HK-2 (cell line): Measurements from ENCODE around the gene FAM193A.
A peak's percentile ranks its signal among the peaks of the same experiment; 100 is the strongest.
"Not testable (repeated sequence)": the region's sequence is repeated elsewhere in the genome, so short reads cannot be mapped to it uniquely, and the experiment has no call there.

Experiments used
- DNase-seq: peaks from one replicate; pipeline ENCODE4 v3.0.0-alpha.2; 2018; ENCODE audit not compliant: unreplicated experiment

The FAM193A gene

DNA sequence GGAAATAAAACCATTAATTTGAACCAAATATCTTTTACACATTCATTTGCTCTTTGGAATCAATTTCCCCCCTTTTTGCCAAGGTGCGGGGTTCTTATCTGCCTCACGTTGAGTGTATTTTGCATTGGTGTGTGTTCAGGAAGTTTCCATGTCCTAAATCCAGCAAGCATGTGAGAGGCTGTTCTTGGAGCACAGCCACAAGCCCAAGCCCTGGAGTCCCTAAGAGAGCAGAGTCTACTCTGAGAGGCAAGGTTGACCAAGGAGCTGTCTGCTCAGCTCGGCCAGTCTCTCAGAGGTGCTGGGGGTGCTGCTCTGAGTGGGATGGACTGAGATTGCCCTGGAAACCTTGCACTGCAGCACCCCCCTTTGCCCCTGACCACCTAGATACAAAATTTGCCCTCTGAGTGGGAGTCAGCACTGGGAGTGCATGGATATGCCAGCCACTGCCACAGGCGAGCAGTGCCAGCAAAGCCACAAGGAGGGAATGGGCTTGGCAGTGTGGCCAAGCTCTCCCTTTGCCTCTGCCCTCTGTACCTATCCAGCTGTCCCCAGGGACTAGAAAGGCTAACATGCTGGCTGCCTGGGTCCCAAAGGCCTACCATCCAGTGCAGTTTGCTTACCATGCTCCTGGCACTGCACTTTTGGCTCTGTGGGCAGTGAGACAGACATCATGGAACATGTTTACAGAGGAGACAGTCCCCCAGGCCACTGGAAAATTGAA, 20.5 kb upstream of the FAM193A start:
- DNase-seq = no peak

DNA sequence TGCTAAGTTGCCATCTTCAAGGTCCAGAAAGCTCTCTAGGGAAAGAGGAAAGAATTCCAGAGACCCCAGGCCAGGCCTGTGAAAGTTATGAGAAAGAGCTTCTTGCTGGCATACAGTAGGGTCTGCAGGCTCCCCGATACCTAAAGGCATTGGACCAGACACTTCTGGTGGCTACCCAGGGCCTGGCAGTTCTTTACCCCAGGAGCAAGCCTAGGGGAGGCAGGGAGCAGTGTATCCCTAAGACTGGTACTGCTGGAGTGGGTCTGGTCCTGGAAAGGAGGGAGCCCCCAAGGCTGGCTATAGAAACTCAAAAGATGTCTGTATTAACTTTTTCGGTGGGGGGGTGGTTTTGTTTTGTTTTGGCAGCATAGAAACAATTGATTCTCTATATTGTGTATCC, 19.8 kb upstream of the FAM193A start:
- no peak for DNase-seq

GRCh38 chr4:2526559-2526958, 9.9 kb upstream of the FAM193A start:
- no peak for DNase-seq

- no peak for DNase-seq
These were observed 1.5 kb upstream of the FAM193A start for GRCh38 chr4:2534904-2535375.

DNA sequence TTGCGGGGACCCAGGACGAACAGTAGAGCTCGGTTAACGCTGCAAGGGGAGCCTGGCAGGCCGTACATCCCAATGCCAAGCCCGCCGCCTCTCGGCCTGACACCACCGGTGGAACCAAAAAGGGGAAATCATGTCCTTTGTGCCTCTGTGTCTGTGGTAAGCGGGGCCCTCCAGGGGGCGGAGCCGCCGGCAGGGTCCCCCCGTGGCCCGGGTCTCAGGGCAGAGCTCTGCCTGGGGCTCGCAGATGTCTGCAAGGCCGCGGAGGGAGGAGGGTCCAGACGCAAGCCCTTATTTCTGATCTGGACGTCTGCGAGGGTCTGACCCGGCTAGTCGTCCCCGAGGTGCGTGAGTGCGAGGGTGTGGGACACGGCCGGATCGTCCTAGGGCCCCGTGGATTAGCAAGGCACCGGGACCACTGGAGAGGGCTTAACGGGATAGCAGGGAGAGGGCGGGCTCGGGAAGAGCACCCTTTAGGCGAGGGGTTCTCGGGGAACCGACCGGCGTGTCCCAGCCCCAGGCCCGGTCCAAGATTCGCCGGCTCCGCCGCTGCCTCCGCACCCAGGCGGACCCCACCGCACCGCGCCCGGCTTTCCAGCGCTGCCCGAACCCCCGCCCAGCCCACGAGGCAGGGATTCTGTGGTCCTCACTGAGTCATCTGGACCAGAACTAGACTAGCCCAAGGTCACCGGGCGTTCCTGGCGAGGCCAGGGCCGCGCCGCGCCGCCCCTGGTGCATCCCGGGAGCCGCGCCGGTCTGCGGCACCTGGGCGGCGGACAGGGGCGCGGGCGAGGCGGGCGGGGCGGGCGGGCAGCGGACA, 863 bp upstream of the FAM193A start:
- no peak for DNase-seq

- peak; percentile 63 for DNase-seq
These were observed 774 bp downstream of the FAM193A start for GRCh38 chr4:2537011-2537830.

DNA sequence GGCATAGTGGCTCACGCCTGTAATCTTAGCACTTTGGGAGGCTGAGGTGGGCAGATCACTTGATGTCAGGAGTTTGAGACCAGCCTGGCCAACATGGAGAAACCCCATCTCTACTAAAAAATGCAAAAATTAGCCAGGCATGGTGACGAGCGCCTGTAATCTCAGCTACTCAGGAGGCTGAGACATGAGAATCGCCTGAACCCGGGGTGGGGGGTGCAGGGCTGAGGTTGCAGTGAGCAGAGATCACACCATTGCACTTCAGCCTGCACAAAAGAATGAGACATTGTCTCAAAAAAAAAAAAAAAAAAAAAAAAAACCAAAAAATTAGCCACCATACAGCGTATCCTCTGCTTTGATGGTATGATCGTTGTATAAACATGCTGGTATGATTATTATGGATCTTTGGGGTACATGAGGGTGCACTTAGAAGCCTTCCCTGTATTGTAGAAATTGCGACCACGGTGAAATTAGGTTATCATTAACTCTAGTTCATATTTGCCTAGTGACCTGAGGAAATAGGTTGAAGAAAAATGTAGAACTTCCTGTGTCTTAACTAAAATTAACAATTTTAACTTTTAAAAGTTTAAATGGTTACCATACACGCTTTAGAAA, 7.2 kb downstream of the FAM193A start:
- not testable (repeated sequence) for DNase-seq

GRCh38 chr4:2545321-2546013, 9.0 kb downstream of the FAM193A start:
- DNase-seq = no peak

DNA sequence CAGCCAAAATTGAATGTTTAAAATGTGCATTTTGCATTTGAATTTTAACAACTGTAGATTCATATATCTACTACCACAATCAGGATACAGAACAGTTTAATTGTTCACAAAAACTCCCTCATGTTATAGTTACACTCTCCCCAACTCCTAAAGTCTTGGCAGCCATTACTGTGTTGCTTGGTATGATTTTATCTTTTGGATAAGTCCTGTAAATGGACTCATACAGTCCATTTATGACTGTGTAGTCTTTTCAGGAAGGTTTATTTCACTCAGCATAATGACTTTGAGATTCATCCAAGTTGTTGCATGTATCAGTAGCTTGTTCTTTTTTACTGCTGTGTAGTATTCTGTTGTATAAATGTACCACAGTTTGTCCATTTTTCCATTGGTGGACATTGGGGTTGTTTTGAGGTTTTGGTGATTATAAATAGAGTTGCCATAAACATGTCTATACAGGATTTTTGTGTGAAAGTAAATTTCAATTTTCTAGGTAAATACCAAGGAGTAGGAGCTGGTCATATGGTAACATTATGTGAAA, 9.9 kb downstream of the FAM193A start:
- DNase-seq = no peak

GRCh38 chr4:2546961-2547691, 10.7 kb downstream of the FAM193A start:
- DNase-seq = not testable (repeated sequence)

DNA sequence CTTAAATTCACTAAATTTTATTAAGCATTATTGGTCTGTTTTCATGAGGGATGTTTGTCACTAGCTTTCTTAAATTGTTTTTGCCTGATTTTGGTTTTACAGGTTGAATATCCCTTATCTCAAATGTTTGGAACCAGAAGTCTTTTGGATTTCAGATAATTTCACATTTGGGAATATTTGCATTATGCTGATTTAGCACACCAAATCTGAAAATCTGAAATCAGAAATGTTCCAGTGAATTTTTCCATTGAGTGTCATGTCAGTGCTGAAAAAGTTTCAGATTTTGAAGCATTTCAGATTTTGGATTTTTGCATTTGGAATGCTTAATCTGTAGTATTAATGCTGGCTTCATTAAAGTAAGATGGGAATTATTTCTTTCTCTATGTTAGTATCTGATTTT, 14.7 kb downstream of the FAM193A start:
- no peak for DNase-seq

DNA sequence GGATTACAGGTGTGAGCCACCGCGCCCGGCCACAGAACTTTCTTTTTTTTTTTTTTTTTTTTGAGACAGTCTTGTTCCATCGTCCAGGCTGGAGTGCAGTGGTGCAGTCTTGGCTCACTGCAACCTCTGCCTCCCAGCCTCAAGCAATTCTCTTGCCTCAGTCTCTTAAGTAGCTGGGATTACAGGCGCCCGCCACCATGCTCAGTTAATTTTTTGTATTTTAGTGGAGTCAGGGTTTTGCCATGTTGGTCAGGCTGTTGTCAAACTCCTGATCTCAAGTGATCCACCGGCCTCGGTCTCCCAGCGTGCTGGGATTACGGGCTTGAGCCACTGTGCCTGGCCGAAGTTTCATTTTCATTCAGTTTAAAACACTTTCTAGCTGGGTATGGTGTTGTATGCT, 16.4 kb downstream of the FAM193A start:
- no peak for DNase-seq

GRCh38 chr4:2558301-2558700, 21.9 kb downstream of the FAM193A start:
- no peak for DNase-seq

DNA sequence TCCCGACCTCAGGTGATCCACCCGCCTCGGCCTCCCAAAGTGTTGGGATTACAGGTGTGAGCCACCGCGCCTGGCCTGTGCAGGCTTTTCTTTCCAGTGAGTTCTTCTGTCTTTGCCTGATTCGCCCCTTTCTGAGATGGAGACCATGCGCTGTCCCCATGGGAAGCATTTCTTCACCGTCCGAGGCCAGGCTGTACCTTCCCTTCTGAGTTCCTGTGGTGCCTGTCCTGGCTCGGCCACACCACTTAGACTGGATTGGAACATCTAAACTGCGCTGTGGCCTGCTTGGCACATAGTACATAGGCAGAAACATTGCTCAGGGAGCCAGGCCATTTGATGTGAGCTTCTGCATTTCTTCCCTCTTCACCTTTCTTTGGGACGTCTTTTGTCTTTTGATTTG, 23.7 kb downstream of the FAM193A start:
- no peak for DNase-seq

DNA sequence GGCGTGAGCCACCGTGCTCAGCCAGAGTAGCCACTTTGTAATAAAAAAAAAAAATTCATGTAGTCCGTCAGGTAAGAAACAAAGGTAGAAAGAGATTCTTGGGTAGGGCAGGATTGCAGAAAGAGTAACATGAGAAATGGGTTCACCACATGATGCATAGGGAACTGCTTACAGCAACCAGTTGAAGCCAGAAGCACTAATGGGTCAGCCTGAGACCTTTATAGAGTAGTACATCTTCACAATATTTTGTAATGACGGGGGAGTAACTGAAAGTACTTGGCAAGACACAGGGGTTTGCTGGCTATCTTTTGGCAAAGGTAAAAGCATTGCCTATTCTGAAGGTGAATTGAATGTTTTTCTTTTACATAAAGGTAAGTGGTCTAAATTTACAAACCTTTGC, 29.1 kb downstream of the FAM193A start:
- no peak for DNase-seq

GRCh38 chr4:2570036-2570435, 33.6 kb downstream of the FAM193A start:
- DNase-seq = no peak

- DNase-seq = no peak
These were observed 34.2 kb downstream of the FAM193A start for GRCh38 chr4:2570551-2571222.

DNA sequence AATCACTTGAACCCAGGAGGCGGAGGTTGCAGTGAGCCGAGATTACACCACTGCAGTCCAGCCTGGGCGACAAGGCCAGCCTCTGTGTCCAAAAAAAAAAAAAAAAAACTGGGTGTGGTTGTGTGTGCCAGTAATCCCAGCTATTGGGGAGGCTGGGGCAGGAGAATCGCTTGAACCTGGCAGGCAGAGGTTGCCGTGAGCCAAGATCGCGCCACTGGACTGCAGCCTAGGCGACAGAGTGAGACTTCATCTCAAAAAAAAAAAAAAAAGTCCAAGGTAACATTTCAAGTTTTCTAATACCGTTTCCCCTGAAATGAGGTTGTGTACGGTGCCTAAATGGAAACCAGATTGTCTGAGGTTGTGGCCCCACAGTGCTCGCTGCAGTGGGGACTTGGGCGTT, 35.6 kb downstream of the FAM193A start:
- no peak for DNase-seq

DNA sequence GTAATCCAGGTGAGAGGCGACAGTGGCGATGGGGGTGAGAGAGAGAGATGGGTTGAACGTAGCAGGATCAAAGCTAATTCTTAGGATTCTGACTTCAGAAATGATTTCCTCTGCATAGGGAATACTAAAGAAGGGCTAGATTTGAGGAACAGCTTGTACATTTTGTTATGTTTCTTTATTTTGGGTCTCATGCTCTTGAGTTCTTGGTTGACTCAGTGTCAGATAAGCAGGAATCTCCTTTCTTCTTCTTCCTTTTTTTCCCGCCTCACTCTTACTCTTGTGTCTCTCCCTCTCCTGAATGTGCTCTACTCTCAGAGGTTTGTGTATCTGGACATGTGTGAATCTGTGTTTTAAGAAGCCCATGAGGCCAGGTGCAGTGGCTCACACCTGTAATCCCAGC, 36.4 kb downstream of the FAM193A start:
- DNase-seq = no peak

- DNase-seq = no peak
These were observed 37.6 kb downstream of the FAM193A start for GRCh38 chr4:2574009-2574408.
